ENCODE data around the gene EHBP1.

Gene EHBP1

DNA sequence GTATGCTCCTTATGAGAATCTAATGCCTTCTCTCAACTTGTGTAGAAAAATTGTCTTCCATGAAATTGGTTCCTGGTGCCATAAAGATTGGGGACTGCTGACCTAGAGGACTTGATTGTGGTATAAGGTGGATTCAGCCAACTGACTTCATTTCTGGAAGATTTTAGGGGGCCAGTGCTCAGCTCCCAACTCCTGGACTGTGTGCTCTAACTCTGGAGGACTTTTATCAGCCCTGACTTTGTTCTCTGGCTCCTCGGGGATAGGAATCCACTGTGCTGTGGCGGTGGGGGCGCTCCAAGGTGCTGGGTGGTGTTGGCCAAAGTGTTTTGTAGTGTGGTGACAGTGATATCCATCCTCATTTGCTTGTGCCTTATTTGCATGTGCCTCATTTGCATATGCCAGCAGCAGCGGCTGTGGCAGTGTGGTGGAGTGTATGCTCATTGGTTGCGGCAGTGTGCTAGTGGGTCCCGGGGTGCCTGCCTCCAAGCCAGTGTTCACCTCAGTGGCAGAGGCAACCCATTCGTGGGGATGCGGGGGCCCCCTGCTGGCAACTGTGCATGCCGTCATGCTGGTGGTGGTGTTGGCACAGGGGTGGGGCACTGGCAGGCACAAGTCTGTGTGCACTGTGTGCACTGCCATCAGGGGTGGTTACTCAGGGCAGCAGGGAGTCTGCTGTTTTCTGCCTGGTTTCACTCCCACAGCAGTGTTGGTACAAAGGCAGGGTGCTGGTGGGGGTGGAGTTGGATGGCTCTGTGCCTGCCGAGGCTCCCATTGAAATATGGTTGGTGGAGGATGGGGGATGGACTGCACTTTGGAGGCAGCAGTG is 19.6 kb downstream of the EHBP1 start:
- Histone ChIP-seq H3K4me1 (ENCODE audit: insufficient read depth, low read length, severe bottlenecking) (no peaks in the 10 kb centered on the region), H4K20me1 (ENCODE audit: insufficient read depth, low read length) (no peaks in the 10 kb centered on the region), H3K36me3 (ENCODE audit: insufficient read depth, low read length) (no peaks in the 10 kb centered on the region), H3F3A (ENCODE audit: insufficient read depth, low read length) (no peaks in the 10 kb centered on the region), H3K9ac (ENCODE audit: low read length) (no peak overlapping the region), H3K27ac (ENCODE audit: low read depth, low read length, poor library complexity, severe bottlenecking) (no peak overlapping the region), H3K79me2 (ENCODE audit: insufficient read depth, low read length) (no peaks in the 10 kb centered on the region), H3K27me3 (ENCODE audit: insufficient read depth, low read length) (no peaks in the 10 kb centered on the region), H3K9me2 (ENCODE audit: low read depth, low read length) (no peaks in the 10 kb centered on the region), H3K4me3 (ENCODE audit: low read depth, low read length, poor library complexity, severe bottlenecking) (no peak overlapping the region), H2AFZ (ENCODE audit: low read length) (no peak overlapping the region), H3K4me2 (ENCODE audit: low read length) (no peak overlapping the region), H3K9me3 (ENCODE audit: low read length) (no peaks in the 10 kb centered on the region)
- TF ChIP-seq EZH2 (IDR thresholded peaks at IDR 0.05; ENCODE audit: borderline replicate concordance, low read length): no peak
- TF ChIP-seq, protein P1, sequence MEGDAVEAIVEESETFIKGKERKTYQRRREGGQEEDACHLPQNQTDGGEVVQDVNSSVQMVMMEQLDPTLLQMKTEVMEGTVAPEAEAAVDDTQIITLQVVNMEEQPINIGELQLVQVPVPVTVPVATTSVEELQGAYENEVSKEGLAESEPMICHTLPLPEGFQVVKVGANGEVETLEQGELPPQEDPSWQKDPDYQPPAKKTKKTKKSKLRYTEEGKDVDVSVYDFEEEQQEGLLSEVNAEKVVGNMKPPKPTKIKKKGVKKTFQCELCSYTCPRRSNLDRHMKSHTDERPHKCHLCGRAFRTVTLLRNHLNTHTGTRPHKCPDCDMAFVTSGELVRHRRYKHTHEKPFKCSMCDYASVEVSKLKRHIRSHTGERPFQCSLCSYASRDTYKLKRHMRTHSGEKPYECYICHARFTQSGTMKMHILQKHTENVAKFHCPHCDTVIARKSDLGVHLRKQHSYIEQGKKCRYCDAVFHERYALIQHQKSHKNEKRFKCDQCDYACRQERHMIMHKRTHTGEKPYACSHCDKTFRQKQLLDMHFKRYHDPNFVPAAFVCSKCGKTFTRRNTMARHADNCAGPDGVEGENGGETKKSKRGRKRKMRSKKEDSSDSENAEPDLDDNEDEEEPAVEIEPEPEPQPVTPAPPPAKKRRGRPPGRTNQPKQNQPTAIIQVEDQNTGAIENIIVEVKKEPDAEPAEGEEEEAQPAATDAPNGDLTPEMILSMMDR (IDR thresholded peaks at IDR 0.05; ENCODE audit: low read length): peak; percentile 71

DNA sequence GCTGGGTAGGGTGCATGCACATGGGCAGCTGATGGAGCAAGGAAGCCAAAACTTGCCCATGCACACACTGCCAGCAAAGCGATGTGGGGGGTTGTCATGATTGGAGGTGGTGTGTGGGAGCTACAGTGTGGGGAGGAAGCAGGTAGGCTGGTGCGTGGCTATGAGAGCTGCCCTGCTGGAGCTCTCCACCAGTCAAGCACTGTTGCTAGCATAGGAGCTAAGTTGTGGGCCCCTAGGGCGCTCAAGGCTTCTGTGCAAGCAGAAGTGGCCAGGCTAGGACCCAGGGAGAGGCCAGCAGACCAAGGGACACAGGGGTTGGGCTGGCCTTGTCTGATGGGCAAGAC is 20.2 kb downstream of the EHBP1 start:
- Histone ChIP-seq H3K4me1 (ENCODE audit: insufficient read depth, low read length, severe bottlenecking) (no peaks in the 10 kb centered on the region), H3K9me2 (ENCODE audit: low read depth, low read length) (no peaks in the 10 kb centered on the region), H3F3A (ENCODE audit: insufficient read depth, low read length) (no peaks in the 10 kb centered on the region), H3K27me3 (ENCODE audit: insufficient read depth, low read length) (no peaks in the 10 kb centered on the region), H3K9me3 (ENCODE audit: low read length) (no peaks in the 10 kb centered on the region), H3K9ac (ENCODE audit: low read length) (no peak overlapping the region), H3K79me2 (ENCODE audit: insufficient read depth, low read length) (no peaks in the 10 kb centered on the region), H3K36me3 (ENCODE audit: insufficient read depth, low read length) (no peaks in the 10 kb centered on the region), H3K4me2 (ENCODE audit: low read length) (no peak overlapping the region), H2AFZ (ENCODE audit: low read length) (no peak overlapping the region), H3K4me3 (ENCODE audit: low read depth, low read length, poor library complexity, severe bottlenecking) (no peak overlapping the region), H3K27ac (ENCODE audit: low read depth, low read length, poor library complexity, severe bottlenecking) (no peak overlapping the region), H4K20me1 (ENCODE audit: insufficient read depth, low read length) (no peaks in the 10 kb centered on the region)
- TF ChIP-seq, protein P1 (IDR thresholded peaks at IDR 0.05; ENCODE audit: low read length): no peak
- no peak for TF ChIP-seq EZH2 (IDR thresholded peaks at IDR 0.05; ENCODE audit: borderline replicate concordance, low read length)

- no peaks in the 10 kb centered on the region for H3K4me1 ChIP-seq (ENCODE audit: insufficient read depth, low read length, severe bottlenecking)
- peaks cover 4% of the 10 kb centered on the region for H3K9me3 ChIP-seq (ENCODE audit: low read length)
- no peaks in the 10 kb centered on the region for H3K27me3 ChIP-seq (ENCODE audit: insufficient read depth, low read length)
- no peaks in the 10 kb centered on the region for H3F3A ChIP-seq (ENCODE audit: insufficient read depth, low read length)
- H3K9me2 ChIP-seq (ENCODE audit: low read depth, low read length): no peaks in the 10 kb centered on the region
- H3K36me3 ChIP-seq (ENCODE audit: insufficient read depth, low read length): no peaks in the 10 kb centered on the region
- no peak overlapping the region for H3K4me3 ChIP-seq (ENCODE audit: low read depth, low read length, poor library complexity, severe bottlenecking)
- no peak overlapping the region for H3K4me2 ChIP-seq (ENCODE audit: low read length)
- no peak overlapping the region for H3K27ac ChIP-seq (ENCODE audit: low read depth, low read length, poor library complexity, severe bottlenecking)
- no peaks in the 10 kb centered on the region for H4K20me1 ChIP-seq (ENCODE audit: insufficient read depth, low read length)
- no peak for TF ChIP-seq EZH2 (IDR thresholded peaks at IDR 0.05; ENCODE audit: borderline replicate concordance, low read length)
- TF ChIP-seq, protein P1 (IDR thresholded peaks at IDR 0.05; ENCODE audit: low read length): no peak
- no peak overlapping the region for H2AFZ ChIP-seq (ENCODE audit: low read length)
- H3K9ac ChIP-seq (ENCODE audit: low read length): no peak overlapping the region
- no peaks in the 10 kb centered on the region for H3K79me2 ChIP-seq (ENCODE audit: insufficient read depth, low read length)
Observed at GRCh38 chr2:62727259-62727867, 21.9 kb downstream of the EHBP1 start.
